HG02571 (cell line): Measurements from ENCODE around the gene SHOX.
"Not testable (repeated sequence)": the region's sequence is repeated elsewhere in the genome, so short reads cannot be mapped to it uniquely, and the experiment has no call there.

Experiments
- ATAC-seq: cut with Tn5 transposase; IDR thresholded peaks from one replicate; pipeline ENCODE4 v1.9.1; 2021; ENCODE audit warnings: mild to moderate bottlenecking, moderate library complexity; ENCODE audit not compliant: unreplicated experiment

SHOX gene

GRCh38 chrX:630612-631496 lies at the start of gene SHOX:
Gene SHOX, plus strand, starts transcription at chrX:630791. Its CDS starts 107 bp downstream, at chrX:630898.
- ATAC-seq, result no peak

GRCh38 chrX:581066-581465 lies 49.5 kb upstream of the SHOX start:
- no peak for ATAC-seq

- ATAC-seq, result no peak
Observed at GRCh38 chrX:581720-582298, 48.8 kb upstream of the SHOX start.

GRCh38 chrX:584572-584971 lies 46.0 kb upstream of the SHOX start:
- ATAC-seq, result no peak

GRCh38 chrX:585115-585808 lies 45.3 kb upstream of the SHOX start:
- no peak for ATAC-seq

GRCh38 chrX:586351-586750 lies 44.2 kb upstream of the SHOX start:
- ATAC-seq, result no peak

GRCh38 chrX:589261-589660 lies 41.3 kb upstream of the SHOX start:
- not testable (repeated sequence) for ATAC-seq

GRCh38 chrX:590693-591404 lies 39.7 kb upstream of the SHOX start:
- no peak for ATAC-seq

- no peak for ATAC-seq
Observed at GRCh38 chrX:599837-600715, 30.5 kb upstream of the SHOX start.

- not testable (repeated sequence) for ATAC-seq
Observed at GRCh38 chrX:603029-603428, 27.6 kb upstream of the SHOX start.

GRCh38 chrX:604616-605015 lies 26.0 kb upstream of the SHOX start:
- ATAC-seq, result not testable (repeated sequence)

- ATAC-seq, result not testable (repeated sequence)
Observed at GRCh38 chrX:608088-608487, 22.5 kb upstream of the SHOX start.

- no peak for ATAC-seq
Observed at GRCh38 chrX:614136-614535, 16.5 kb upstream of the SHOX start.

GRCh38 chrX:617401-617800 lies 13.2 kb upstream of the SHOX start:
- ATAC-seq, result no peak

- no peak for ATAC-seq
Observed at GRCh38 chrX:617891-618290, 12.7 kb upstream of the SHOX start.

GRCh38 chrX:618304-618703 lies 12.3 kb upstream of the SHOX start:
- ATAC-seq, result not testable (repeated sequence)

- ATAC-seq, result no peak
Observed at GRCh38 chrX:618761-619450, 11.7 kb upstream of the SHOX start.

GRCh38 chrX:619451-619811 lies 11.2 kb upstream of the SHOX start:
- ATAC-seq, result no peak

GRCh38 chrX:619812-620531 lies 10.6 kb upstream of the SHOX start:
- no peak for ATAC-seq
